Activated naive CD4-positive, alpha-beta T cell treated with anti-CD3 and anti-CD28 coated beads, Interleukin-2, amount 50 U/mL, for 16 hours (primary cell): ENCODE measurements around the gene ATP1B4.
"Not testable (repeated sequence)": the region's sequence is repeated elsewhere in the genome, so short reads cannot be mapped to it uniquely, and the experiment has no call there.

Experiments
- DNase-seq: peaks from one replicate; pipeline ENCODE4 v3.0.0-alpha.2; 2020

Gene ATP1B4

DNA sequence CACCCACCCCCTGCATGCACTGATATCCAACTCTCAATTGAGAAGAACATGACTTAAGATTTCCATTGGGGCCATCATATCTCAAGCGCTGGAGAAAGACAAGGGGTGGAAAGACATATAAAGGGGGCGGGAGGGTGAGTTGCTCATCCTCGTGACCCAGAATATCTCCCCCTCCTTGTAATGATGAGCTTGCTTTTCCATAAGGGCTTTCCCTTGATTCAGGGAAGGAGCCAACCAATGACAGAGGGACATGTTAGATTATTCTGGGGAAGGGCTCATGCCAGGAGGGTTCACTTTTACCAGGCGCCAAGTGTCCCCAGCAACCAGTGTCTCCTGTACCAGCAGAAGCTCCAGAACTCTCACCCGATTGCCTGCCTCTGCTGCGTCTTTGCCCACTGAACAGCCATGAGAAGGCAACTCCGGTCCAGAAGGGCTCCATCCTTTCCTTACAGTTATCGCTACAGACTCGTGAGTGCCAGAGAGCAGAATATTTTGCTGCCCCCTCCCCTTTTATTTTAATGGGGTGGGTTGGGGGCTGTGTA is at the start of gene ATP1B4:
Gene ATP1B4 (plus strand): TSS at position 326 of the 542 bp plus-strand sequence. CDS start 80 bp downstream, at position 406.
- no peak for DNase-seq

DNA sequence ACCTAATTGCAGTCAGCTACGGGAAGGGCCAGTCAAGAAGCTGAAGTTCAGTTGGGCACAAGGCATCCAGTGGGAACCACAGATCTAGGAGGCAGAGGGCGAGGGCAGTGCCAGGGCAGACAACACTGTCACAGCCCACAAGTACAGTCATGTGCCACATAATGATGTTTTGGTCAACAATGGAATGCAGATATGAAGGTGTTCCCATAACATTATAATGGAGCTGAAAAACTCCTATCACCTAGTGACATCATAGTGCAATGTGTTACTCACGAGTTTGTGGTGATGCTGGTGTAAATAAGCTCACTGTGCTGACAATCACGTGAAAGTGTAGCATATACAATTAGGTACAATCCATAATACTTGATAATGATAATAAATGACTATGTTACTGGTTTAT is 46.1 kb upstream of the ATP1B4 start:
- no peak for DNase-seq

GRCh38 chrX:120316587-120317283 is 45.2 kb upstream of the ATP1B4 start:
- no peak for DNase-seq

DNA sequence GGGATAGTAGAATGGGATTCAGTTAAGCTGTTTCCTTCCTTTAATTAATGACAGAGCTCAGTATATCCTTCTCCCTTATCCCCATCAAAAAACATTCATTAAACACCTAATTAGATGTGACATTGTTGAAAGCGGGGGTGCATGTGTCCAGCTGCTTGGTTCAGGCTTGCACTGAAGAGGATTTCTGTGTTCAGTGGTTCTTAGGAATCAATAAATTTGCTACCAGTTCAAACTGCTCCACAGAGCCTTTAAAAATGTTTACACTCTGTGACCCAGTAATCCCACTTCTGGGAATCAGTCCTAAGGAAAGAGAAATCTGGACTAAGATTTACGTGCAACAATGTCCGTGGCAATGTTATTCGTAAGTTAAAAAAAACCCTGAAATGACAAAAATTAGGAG is 43.5 kb upstream of the ATP1B4 start:
- DNase-seq: no peak

- DNase-seq: no peak
Observed at GRCh38 chrX:120321520-120322281, 40.2 kb upstream of the ATP1B4 start.

- DNase-seq: no peak
Observed at GRCh38 chrX:120331116-120331515, 30.8 kb upstream of the ATP1B4 start.

DNA sequence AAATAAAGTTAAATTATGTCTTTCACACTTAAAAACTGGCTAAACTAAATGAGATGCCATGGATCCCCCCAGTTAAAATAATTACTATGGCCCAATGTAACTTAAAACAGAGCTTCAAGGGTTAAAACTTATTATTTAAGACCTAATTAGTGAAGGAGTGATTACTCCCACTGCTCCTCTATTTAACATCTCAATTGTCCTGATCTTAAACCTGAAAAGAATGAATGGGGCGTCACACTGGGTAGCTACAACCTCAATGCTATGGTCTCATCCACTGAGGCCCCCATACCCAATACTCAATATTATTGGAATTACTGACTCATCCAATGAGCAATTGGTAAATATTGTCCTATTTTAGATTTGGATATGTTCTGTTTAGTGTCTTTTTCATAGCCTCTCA is 29.5 kb upstream of the ATP1B4 start:
- no peak for DNase-seq

GRCh38 chrX:120334151-120334550 is 27.7 kb upstream of the ATP1B4 start:
- no peak for DNase-seq

- no peak for DNase-seq
Observed at GRCh38 chrX:120334603-120335002, 27.3 kb upstream of the ATP1B4 start.

GRCh38 chrX:120335289-120335688 is 26.6 kb upstream of the ATP1B4 start:
- no peak for DNase-seq

DNA sequence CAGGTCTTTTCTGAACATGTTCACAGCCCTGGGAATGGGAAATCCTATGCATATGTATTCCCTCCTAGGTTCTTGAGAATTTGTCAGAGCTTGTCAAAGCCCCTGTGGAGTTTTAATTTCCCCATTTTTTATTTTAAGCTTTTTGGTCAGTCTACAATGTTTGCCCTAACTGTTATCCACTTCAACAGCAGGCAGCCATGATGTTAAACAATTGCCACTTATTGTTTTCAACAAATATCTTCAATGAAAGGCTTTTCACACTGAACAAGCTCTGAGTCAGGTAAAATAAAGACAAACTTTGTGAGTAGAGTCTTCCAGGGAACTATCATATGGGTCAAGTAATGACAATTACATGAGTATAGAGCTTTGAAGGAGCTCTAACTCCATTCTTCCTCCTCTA is 25.0 kb upstream of the ATP1B4 start:
- no peak for DNase-seq

GRCh38 chrX:120344566-120344965 is 17.3 kb upstream of the ATP1B4 start:
- DNase-seq: not testable (repeated sequence)

GRCh38 chrX:120350450-120351138 is 11.3 kb upstream of the ATP1B4 start:
- DNase-seq: no peak

GRCh38 chrX:120356084-120356483 is 5.8 kb upstream of the ATP1B4 start:
- no peak for DNase-seq

DNA sequence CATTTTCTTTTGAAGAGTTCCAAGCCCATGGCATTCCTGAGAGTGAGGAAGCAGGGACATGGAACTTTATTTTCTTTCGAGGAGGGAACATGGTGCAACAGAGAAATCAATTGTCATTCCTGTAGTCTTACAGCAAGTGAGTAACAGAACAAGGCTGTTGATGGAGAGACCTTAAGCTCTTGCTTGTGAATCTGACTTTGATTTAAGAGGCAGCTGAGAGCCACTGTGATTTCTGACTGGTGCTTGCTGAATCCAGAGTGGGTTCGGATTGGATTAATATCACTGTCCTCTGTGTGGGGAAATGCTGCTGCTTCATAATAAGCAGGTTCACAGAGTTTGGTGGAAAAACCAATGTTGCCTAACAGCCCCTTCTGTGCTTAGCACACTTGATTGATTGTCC is 4.7 kb upstream of the ATP1B4 start:
- no peak for DNase-seq

- peak; percentile 41 for DNase-seq
Observed at GRCh38 chrX:120358737-120359456, 3.0 kb upstream of the ATP1B4 start.

- DNase-seq: peak; percentile 48
Observed at GRCh38 chrX:120365320-120365719, 3.4 kb downstream of the ATP1B4 start.

DNA sequence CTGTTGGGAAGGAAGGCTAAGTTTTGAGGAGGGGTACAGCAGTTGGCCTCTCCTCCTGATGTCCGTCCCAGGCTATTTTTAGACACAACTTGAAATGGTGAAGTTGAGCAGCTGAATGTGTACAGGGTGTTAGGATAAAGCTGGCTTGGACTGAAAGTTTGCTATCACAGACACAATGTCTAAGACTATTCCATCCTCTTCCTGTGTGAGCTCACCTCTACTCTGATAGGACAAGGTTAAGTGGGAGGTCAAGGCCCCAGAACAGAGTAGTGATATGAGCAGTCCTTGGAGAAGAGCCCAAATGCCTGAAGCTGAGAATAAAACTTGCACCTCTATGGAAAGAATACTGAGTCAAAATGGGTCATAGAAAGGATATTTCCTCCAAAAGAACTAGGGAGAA is 4.1 kb downstream of the ATP1B4 start:
- no peak for DNase-seq

DNA sequence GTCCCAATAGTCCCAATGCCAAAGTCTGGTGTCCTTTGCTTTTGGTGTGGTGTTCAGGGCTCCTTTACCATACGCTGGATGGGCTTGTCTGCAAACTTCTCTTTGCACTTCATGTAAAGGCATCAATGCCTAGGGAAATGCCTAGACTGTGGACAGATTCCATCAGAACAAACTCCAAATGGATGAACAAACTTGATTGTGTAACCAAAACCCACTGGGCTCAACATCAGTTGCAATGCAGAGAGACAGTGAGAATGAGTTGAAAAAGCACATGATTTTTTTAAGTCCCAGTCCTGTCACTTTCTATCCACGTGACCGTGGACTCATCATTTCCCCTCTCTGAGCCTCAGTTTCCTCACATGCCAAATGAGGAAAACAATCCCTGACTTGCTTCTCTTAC is 4.9 kb downstream of the ATP1B4 start:
- no peak for DNase-seq

DNA sequence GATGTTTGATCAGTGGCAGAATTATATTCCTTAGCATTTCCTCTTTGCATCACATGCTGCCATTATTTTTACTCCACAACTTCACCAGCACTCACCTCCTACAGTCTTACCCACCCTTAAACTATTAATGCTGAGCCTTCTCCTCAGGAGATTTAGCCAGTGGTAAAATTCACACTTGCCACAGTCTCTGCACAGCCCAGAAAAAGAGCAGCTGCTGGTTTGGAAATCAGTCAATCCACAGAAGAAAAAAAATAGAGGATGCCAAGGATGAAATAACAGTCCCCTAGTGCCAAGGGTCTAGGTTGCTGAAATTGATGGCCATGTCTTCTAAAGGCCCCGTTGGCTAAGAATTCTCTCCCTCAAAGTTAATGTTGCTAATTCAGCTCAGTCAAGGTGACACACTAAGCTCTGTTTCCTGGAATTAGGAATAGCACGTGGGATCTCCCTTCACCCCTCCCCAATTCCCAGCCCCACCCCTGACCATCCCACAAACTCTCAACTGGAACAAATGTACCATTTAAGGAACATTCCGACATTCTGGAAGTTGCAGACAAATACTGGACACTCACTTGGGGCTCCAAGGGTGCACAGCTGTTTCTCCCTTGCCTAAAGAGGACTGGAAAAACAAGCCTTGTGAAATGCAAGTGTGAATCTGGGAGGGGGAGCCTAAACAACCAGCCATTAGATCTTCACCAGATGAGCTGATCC is 5.7 kb downstream of the ATP1B4 start:
- DNase-seq: no peak

DNA sequence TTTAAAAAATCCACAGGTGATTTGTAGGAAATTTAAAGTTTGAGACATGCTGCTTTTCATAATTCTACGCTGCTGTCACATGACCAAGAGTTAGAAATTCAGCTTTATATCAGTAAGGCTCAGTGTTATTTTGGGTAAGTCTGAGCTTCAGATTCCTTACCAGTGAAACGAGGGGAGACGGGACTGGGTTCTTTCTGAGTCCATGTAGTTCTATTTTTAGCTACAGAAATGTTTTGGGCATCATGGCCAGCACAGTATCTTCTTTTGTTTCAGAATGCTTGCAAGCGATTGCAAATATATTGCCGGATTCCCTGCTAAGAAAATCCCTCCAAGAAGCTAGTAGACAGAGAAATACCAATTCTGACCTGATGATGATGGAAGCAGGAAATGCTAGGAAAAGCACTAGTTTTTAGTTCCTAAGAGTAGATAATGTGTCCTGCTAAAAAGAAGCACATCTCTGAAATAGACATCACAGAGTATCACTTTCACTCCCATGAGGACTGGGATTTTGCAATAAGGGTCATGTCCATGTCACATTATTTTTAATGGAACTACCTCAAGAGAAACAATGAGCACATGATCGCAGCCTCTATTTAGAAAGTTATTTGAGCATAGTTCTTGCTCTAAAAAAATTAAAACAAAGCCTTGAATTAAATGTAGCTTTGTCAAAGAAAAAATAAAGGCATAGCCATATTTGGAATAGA is 10.9 kb downstream of the ATP1B4 start:
- no peak for DNase-seq

DNA sequence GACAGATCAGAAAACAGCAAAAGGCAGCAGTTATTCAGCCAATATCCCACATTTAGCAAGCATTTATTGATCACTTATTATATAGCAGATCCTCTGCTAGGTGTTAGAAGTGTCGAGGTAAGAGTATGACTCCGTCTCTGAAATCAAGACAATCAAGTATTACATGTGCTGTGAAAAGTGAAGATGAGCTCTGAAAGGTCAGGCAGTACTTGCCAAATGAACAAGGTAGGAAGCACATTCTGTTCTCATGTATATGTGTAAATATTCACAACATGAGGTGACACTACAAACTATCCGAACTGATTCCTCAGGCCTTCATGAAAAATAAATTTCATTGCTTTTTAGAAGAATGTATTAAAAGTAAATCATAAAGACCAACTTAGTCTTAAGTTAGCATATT is 15.3 kb downstream of the ATP1B4 start:
- no peak for DNase-seq
